ENCODE results near the gene UGGT1.

UGGT1 gene

GRCh38 chr2:128057334-128057733 is 33.7 kb upstream of the UGGT1 start:
- H3K79me2 ChIP-seq (ENCODE audit: insufficient read depth, low read length) = no peaks in the 10 kb centered on the region
- no peaks in the 10 kb centered on the region for H3K9me2 ChIP-seq (replicated peaks; ENCODE audit: low read depth, low read length)

GRCh38 chr2:128058114-128058513 is 32.9 kb upstream of the UGGT1 start:
- Histone ChIP-seq H3K9me3 (ENCODE audit: insufficient read depth, low read depth, low read length) (no peaks in the 10 kb centered on the region), H3K79me2 (ENCODE audit: insufficient read depth, low read length) (no peaks in the 10 kb centered on the region), H3K9me2 (replicated peaks; ENCODE audit: low read depth, low read length) (no peaks in the 10 kb centered on the region), H3K4me3 (ENCODE audit: low read length, poor library complexity, severe bottlenecking) (no peak overlapping the region), H3K4me1 (ENCODE audit: insufficient read depth, low read length, poor library complexity, severe bottlenecking) (no peaks in the 10 kb centered on the region), H3K9ac (ENCODE audit: low read depth, low read length, poor library complexity, severe bottlenecking) (no peak overlapping the region), H3F3A (ENCODE audit: low read depth) (no peaks in the 10 kb centered on the region), H4K20me1 (ENCODE audit: insufficient read depth, low read length, poor library complexity, severe bottlenecking) (no peaks in the 10 kb centered on the region), H2AFZ (ENCODE audit: low read length) (no peak overlapping the region), H3K27me3 (ENCODE audit: insufficient read depth, low read length, poor library complexity, severe bottlenecking) (no peaks in the 10 kb centered on the region), H3K4me2 (ENCODE audit: low read depth, low read length, poor library complexity, severe bottlenecking) (no peak overlapping the region), H3K36me3 (ENCODE audit: insufficient read depth, low read length) (no peaks in the 10 kb centered on the region)
- TF ChIP-seq CTCF (conservative IDR thresholded peaks at IDR 0.05; ENCODE audit: low read length) (no peak), EZH2phosphoT487 (IDR thresholded peaks at IDR 0.05; ENCODE audit: borderline replicate concordance) (no peak)

More at GRCh38 chr2:128057334-128057733, 33.7 kb upstream of the UGGT1 start:
- no peak for TF ChIP-seq CTCF (conservative IDR thresholded peaks at IDR 0.05; ENCODE audit: low read length)
- TF ChIP-seq EZH2phosphoT487 (IDR thresholded peaks at IDR 0.05; ENCODE audit: borderline replicate concordance) = no peak
- H3K36me3 ChIP-seq (ENCODE audit: insufficient read depth, low read length) = no peaks in the 10 kb centered on the region
- no peaks in the 10 kb centered on the region for H3F3A ChIP-seq (ENCODE audit: low read depth)
- no peaks in the 10 kb centered on the region for H3K4me1 ChIP-seq (ENCODE audit: insufficient read depth, low read length, poor library complexity, severe bottlenecking)
- no peaks in the 10 kb centered on the region for H4K20me1 ChIP-seq (ENCODE audit: insufficient read depth, low read length, poor library complexity, severe bottlenecking)
- H3K9ac ChIP-seq (ENCODE audit: low read depth, low read length, poor library complexity, severe bottlenecking) = no peak overlapping the region
- no peak overlapping the region for H3K4me3 ChIP-seq (ENCODE audit: low read length, poor library complexity, severe bottlenecking)
- no peak overlapping the region for H3K4me2 ChIP-seq (ENCODE audit: low read depth, low read length, poor library complexity, severe bottlenecking)
- H3K9me3 ChIP-seq (ENCODE audit: insufficient read depth, low read depth, low read length) = no peaks in the 10 kb centered on the region
- no peak overlapping the region for H2AFZ ChIP-seq (ENCODE audit: low read length)
- H3K27me3 ChIP-seq (ENCODE audit: insufficient read depth, low read length, poor library complexity, severe bottlenecking) = no peaks in the 10 kb centered on the region

- no peak for TF ChIP-seq EZH2phosphoT487 (IDR thresholded peaks at IDR 0.05; ENCODE audit: borderline replicate concordance)
- Histone ChIP-seq H3K4me3 (ENCODE audit: low read length, poor library complexity, severe bottlenecking) (no peak overlapping the region), H3K9me2 (replicated peaks; ENCODE audit: low read depth, low read length) (no peaks in the 10 kb centered on the region), H3K9me3 (ENCODE audit: insufficient read depth, low read depth, low read length) (no peaks in the 10 kb centered on the region), H3K4me1 (ENCODE audit: insufficient read depth, low read length, poor library complexity, severe bottlenecking) (no peaks in the 10 kb centered on the region), H3K4me2 (ENCODE audit: low read depth, low read length, poor library complexity, severe bottlenecking) (no peak overlapping the region), H3F3A (ENCODE audit: low read depth) (no peaks in the 10 kb centered on the region), H3K9ac (ENCODE audit: low read depth, low read length, poor library complexity, severe bottlenecking) (no peak overlapping the region), H2AFZ (ENCODE audit: low read length) (no peak overlapping the region), H4K20me1 (ENCODE audit: insufficient read depth, low read length, poor library complexity, severe bottlenecking) (no peaks in the 10 kb centered on the region), H3K36me3 (ENCODE audit: insufficient read depth, low read length) (no peaks in the 10 kb centered on the region), H3K79me2 (ENCODE audit: insufficient read depth, low read length) (no peaks in the 10 kb centered on the region), H3K27me3 (ENCODE audit: insufficient read depth, low read length, poor library complexity, severe bottlenecking) (no peaks in the 10 kb centered on the region)
These were observed 28.4 kb upstream of the UGGT1 start for GRCh38 chr2:128062571-128062970.

- no peak for TF ChIP-seq CTCF (conservative IDR thresholded peaks at IDR 0.05; ENCODE audit: low read length)
- no peak for TF ChIP-seq EZH2phosphoT487 (IDR thresholded peaks at IDR 0.05; ENCODE audit: borderline replicate concordance)
- Histone ChIP-seq H4K20me1 (ENCODE audit: insufficient read depth, low read length, poor library complexity, severe bottlenecking) (no peaks in the 10 kb centered on the region), H3K4me2 (ENCODE audit: low read depth, low read length, poor library complexity, severe bottlenecking) (no peak overlapping the region), H3K4me1 (ENCODE audit: insufficient read depth, low read length, poor library complexity, severe bottlenecking) (no peaks in the 10 kb centered on the region), H3K9me2 (replicated peaks; ENCODE audit: low read depth, low read length) (no peaks in the 10 kb centered on the region), H3F3A (ENCODE audit: low read depth) (no peaks in the 10 kb centered on the region), H3K9me3 (ENCODE audit: insufficient read depth, low read depth, low read length) (no peaks in the 10 kb centered on the region), H3K4me3 (ENCODE audit: low read length, poor library complexity, severe bottlenecking) (no peak overlapping the region), H3K9ac (ENCODE audit: low read depth, low read length, poor library complexity, severe bottlenecking) (no peak overlapping the region), H2AFZ (ENCODE audit: low read length) (no peak overlapping the region), H3K36me3 (ENCODE audit: insufficient read depth, low read length) (no peaks in the 10 kb centered on the region), H3K27me3 (ENCODE audit: insufficient read depth, low read length, poor library complexity, severe bottlenecking) (no peaks in the 10 kb centered on the region), H3K79me2 (ENCODE audit: insufficient read depth, low read length) (no peaks in the 10 kb centered on the region)
These were observed 26.6 kb upstream of the UGGT1 start for GRCh38 chr2:128064353-128064752.
